H1 (cell line): Measurements from ENCODE around the gene BABAM2. TPM values are rescaled to one million over a fixed set of nuclear protein-coding genes. Genes with fewer than 3 reads are reported as not detected.

Source experiments
- CTCF ChIA-PET: fragments of 300-600 bp; sonication (Branson Sonifier 250); formaldehyde crosslinking; loops from one replicate; lab custom pipeline; 2021; ENCODE audit not compliant: partially characterized antibody; lab: Charles Lee
- POLR2A ChIA-PET: fragments of 300-600 bp; sonication (Branson Sonifier 250); formaldehyde crosslinking; loops from one replicate; lab custom pipeline; 2021; ENCODE audit warnings: inconsistent platforms; ENCODE audit not compliant: partially characterized antibody; lab: Charles Lee
- DNase-seq, 2 experiments: peaks; one replicate each; pipeline versions ENCODE4 v3.0.0 to v3.0.0-alpha.2; 2010 to 2022; ENCODE audit warnings: low spot score in 2 of 2, low read depth in 1 of 2, mixed read lengths in 1 of 2
- FAIRE-seq: peaks from 2 replicates; lab custom pipeline; 2011; peaks lifted over from hg19 to GRCh38; lab: Jason Lieb, UNC
- H2AFZ ChIP-seq: 2 replicates; pipeline ENCODE4 v1.8.1; 2012; ENCODE audit warnings: low read length, inconsistent platforms
- H2AK5ac ChIP-seq: 2 replicates; pipeline ENCODE4 v1.6.1; 2013; ENCODE audit warnings: low read depth, low read length
- H2BK120ac ChIP-seq: replicated peaks from 2 replicates; pipeline ENCODE3; 2013; ENCODE audit warnings: low read depth, low read length, inconsistent platforms
- H2BK12ac ChIP-seq: 2 replicates; pipeline ENCODE4 v1.6.1; 2013; ENCODE audit warnings: low read depth, low read length
- H2BK15ac ChIP-seq: 2 replicates; pipeline ENCODE4 v1.6.1; 2013; ENCODE audit warnings: low read length
- H2BK20ac ChIP-seq: 2 replicates; pipeline ENCODE4 v1.6.1; 2013; ENCODE audit warnings: low read length
- H2BK5ac ChIP-seq: 2 replicates; pipeline ENCODE4 v1.6.1; 2013; ENCODE audit warnings: low read depth, low read length
- H3K14ac ChIP-seq: 2 replicates; pipeline ENCODE4 v1.6.1; 2013; ENCODE audit warnings: inconsistent platforms; ENCODE audit not compliant: insufficient read length
- H3K18ac ChIP-seq: 2 replicates; pipeline ENCODE4 v1.6.1; 2013; ENCODE audit warnings: low read length; ENCODE audit errors: extremely low read depth
- H3K23ac ChIP-seq: 2 replicates; pipeline ENCODE4 v1.6.1; 2013; ENCODE audit warnings: inconsistent platforms; ENCODE audit not compliant: insufficient read length
- H3K23me2 ChIP-seq: 2 replicates; pipeline ENCODE4 v1.6.1; 2013; ENCODE audit warnings: low read depth, low read length
- H3K27ac ChIP-seq: 2 replicates; pipeline ENCODE4 v1.6.1; 2011; ENCODE audit warnings: low read depth, low read length, inconsistent platforms
- H3K27me3 ChIP-seq, 4 experiments: replicated peaks in 1 of 4; 1 replicate in 1 of 4; 2 replicates in 3 of 4; pipeline versions ENCODE4 v1.6.1 to v1.8.1; 2011 to 2013; ENCODE audit warnings: low read length in 3 of 4, mild to moderate bottlenecking in 3 of 4, inconsistent platforms in 2 of 4, mixed read lengths in 2 of 4, moderate library complexity in 1 of 4; ENCODE audit not compliant: control insufficient read depth in 3 of 4, insufficient read depth in 3 of 4; ENCODE audit errors: extremely low read depth in 1 of 4
- H3K36me3 ChIP-seq, 4 experiments: 2 replicates each; pipeline versions ENCODE4 v1.6.1 to v1.8.1; 2011 to 2013; ENCODE audit warnings: mild to moderate bottlenecking in 4 of 4, low read length in 3 of 4, moderate library complexity in 2 of 4, control low read depth in 1 of 4, inconsistent platforms in 1 of 4; ENCODE audit not compliant: insufficient read depth in 4 of 4, control insufficient read depth in 2 of 4
- H3K4ac ChIP-seq: replicated peaks from 2 replicates; pipeline ENCODE3; 2013; ENCODE audit warnings: low read length, low read depth, mixed read lengths, inconsistent platforms; ENCODE audit not compliant: insufficient read length
- H3K4me1 ChIP-seq, 4 experiments: replicated peaks in 1 of 4; 1 replicate in 1 of 4; 2 replicates in 3 of 4; pipeline versions ENCODE4 v1.6.1 to v1.8.1; 2011 to 2013; ENCODE audit warnings: low read length in 3 of 4, inconsistent platforms in 2 of 4, mixed read lengths in 1 of 4; ENCODE audit not compliant: insufficient read depth in 4 of 4, control insufficient read depth in 3 of 4
- H3K4me2 ChIP-seq, 2 experiments: 2 replicates each; pipeline versions ENCODE4 v1.6.1 to v1.8.1; 2011 to 2013; ENCODE audit warnings: low read depth in 2 of 2, low read length in 2 of 2, control low read depth in 1 of 2, inconsistent platforms in 1 of 2, mild to moderate bottlenecking in 1 of 2; ENCODE audit not compliant: insufficient read depth in 1 of 2
- H3K4me3 ChIP-seq, 4 experiments: fragments of 200-600, 300-600 bp in 1 of 4; sonication (generic), shearing (Covaris generic), sonication (Bioruptor Twin) in 1 of 4; 2 replicates each; pipeline versions ENCODE4 v1.5.1 to v1.8.1; 2011 to 2016; ENCODE audit warnings: low read length in 4 of 4, low read depth in 3 of 4, control low read depth in 2 of 4, inconsistent platforms in 2 of 4, mild to moderate bottlenecking in 2 of 4, mixed read lengths in 1 of 4, moderate library complexity in 1 of 4; ENCODE audit not compliant: insufficient read depth in 2 of 4; ENCODE audit errors: extremely low read depth in 1 of 4
- H3K56ac ChIP-seq: replicated peaks from 2 replicates; pipeline ENCODE3; 2013; ENCODE audit warnings: low read depth, mild to moderate bottlenecking, mixed read lengths, low read length, inconsistent platforms; ENCODE audit not compliant: insufficient read length
- H3K79me1 ChIP-seq: 2 replicates; pipeline ENCODE4 v1.6.1; 2013; ENCODE audit warnings: low read depth, low read length, control low read depth
- H3K79me2 ChIP-seq, 2 experiments: 2 replicates each; pipeline versions ENCODE4 v1.6.1 to v1.8.1; 2012 to 2013; ENCODE audit warnings: low read length in 2 of 2, mild to moderate bottlenecking in 2 of 2, inconsistent platforms in 1 of 2; ENCODE audit not compliant: insufficient read depth in 2 of 2, control insufficient read depth in 1 of 2
- H3K9ac ChIP-seq, 4 experiments: replicated peaks in 1 of 4; 1 replicate in 1 of 4; 2 replicates in 3 of 4; pipeline versions ENCODE4 v1.6.1 to v1.8.1; 2011 to 2013; ENCODE audit warnings: low read depth in 3 of 4, low read length in 3 of 4, control low read depth in 2 of 4, mild to moderate bottlenecking in 2 of 4, moderate library complexity in 2 of 4, inconsistent platforms in 1 of 4; ENCODE audit errors: extremely low read depth in 1 of 4
- H3K9me3 ChIP-seq, 2 experiments: 2 replicates each; pipeline versions ENCODE4 v1.6.1 to v1.8.1; 2012 to 2013; ENCODE audit warnings: mild to moderate bottlenecking in 2 of 2, moderate library complexity in 2 of 2, control low read depth in 1 of 2, inconsistent platforms in 1 of 2, low read depth in 1 of 2, low read length in 1 of 2, mixed read lengths in 1 of 2; ENCODE audit not compliant: insufficient read depth in 2 of 2
- H4K20me1 ChIP-seq, 2 experiments: replicated peaks in 1 of 2; 2 replicates each; pipeline versions ENCODE3 to v1.8.1; 2011 to 2013; ENCODE audit warnings: inconsistent platforms in 2 of 2, low read length in 2 of 2, mild to moderate bottlenecking in 1 of 2; ENCODE audit not compliant: insufficient read depth in 2 of 2, control insufficient read depth in 1 of 2
- H4K5ac ChIP-seq: 2 replicates; pipeline ENCODE4 v1.6.1; 2013; ENCODE audit warnings: low read length, low read depth, mixed read lengths, inconsistent platforms; ENCODE audit not compliant: insufficient read length
- H4K8ac ChIP-seq: 2 replicates; pipeline ENCODE4 v1.8.0; 2013; ENCODE audit warnings: mild to moderate bottlenecking, moderate library complexity, low read length, inconsistent platforms; ENCODE audit not compliant: insufficient read depth; ENCODE audit errors: extremely low read depth
- H4K91ac ChIP-seq: replicated peaks from 2 replicates; pipeline ENCODE3; 2013; ENCODE audit warnings: low read length, mixed read lengths, inconsistent platforms; ENCODE audit not compliant: insufficient read length
- BCL11A ChIP-seq, 2 experiments: IDR thresholded peaks; one replicate each; pipeline ENCODE4 v1.6.1; 2011; ENCODE audit warnings: low read depth in 2 of 2, low read length in 2 of 2, mild to moderate bottlenecking in 2 of 2
- CBX5 ChIP-seq: fragments of 300-800, 300-1000 bp; sonication (generic); IDR thresholded peaks from 2 replicates; pipeline ENCODE4 v1.7.1; 2016; ENCODE audit warnings: antibody characterized with exemption, low read length, low read depth
- CTCF ChIP-seq, 3 experiments: IDR thresholded peaks; 1 replicate in 2 of 3; 2 replicates in 1 of 3; pipeline versions ENCODE4 v1.5.1 to v1.6.1; 2011; ENCODE audit warnings: low read length in 3 of 3, mild to moderate bottlenecking in 3 of 3, inconsistent platforms in 2 of 3, low read depth in 1 of 3, moderate library complexity in 1 of 3; ENCODE audit not compliant: insufficient read depth in 1 of 3; ENCODE audit errors: control extremely low read depth in 1 of 3
- EZH2 ChIP-seq: fragments of 200-600 bp; sonication (generic); IDR thresholded peaks from 2 replicates; pipeline ENCODE4 v1.7.1; 2012; ENCODE audit warnings: low read depth, mild to moderate bottlenecking, moderate library complexity, low read length, inconsistent platforms; ENCODE audit not compliant: severe bottlenecking
- FOSL1 ChIP-seq: IDR thresholded peaks from 2 replicates; pipeline ENCODE4 v1.6.1; 2011; ENCODE audit warnings: mild to moderate bottlenecking, low read depth, low read length, moderate library complexity; ENCODE audit not compliant: insufficient read depth
- MAFK ChIP-seq: IDR thresholded peaks from 2 replicates; pipeline ENCODE4 v1.6.1; 2012; ENCODE audit warnings: low read depth, mild to moderate bottlenecking, improper control_type of control experiment, low read length
- PHF8 ChIP-seq: fragments of 200-600 bp; sonication (generic); conservative IDR thresholded peaks from 2 replicates; pipeline ENCODE4 v1.7.1; 2012; ENCODE audit warnings: low read depth, mild to moderate bottlenecking, inconsistent platforms, low read length, moderate library complexity
- RAD21 ChIP-seq, 2 experiments: IDR thresholded peaks in 1 of 2; conservative IDR thresholded peaks in 1 of 2; 2 replicates each; pipeline ENCODE4 v1.6.1; 2011; ENCODE audit warnings: low read depth in 2 of 2, low read length in 2 of 2, improper control_type of control experiment in 1 of 2, inconsistent platforms in 1 of 2, mild to moderate bottlenecking in 1 of 2, moderate library complexity in 1 of 2
- RNF2 ChIP-seq: fragments of 200-900, 300-1000 bp; sonication (generic); IDR thresholded peaks from 2 replicates; pipeline ENCODE4 v1.7.1; 2016; ENCODE audit warnings: borderline replicate concordance, low read depth, mild to moderate bottlenecking, antibody characterized with exemption, low read length; ENCODE audit not compliant: poor library complexity, severe bottlenecking; ENCODE audit errors: missing control alignments
- WGBS, 2 experiments: shearing (Covaris generic) in 1 of 2; methylation state at CpG; one replicate each; pipeline versions ENCODE4 v1.1.6 to v1.1.7; 2013 to 2015; ENCODE audit warnings: low lambda C conversion rate in 2 of 2, mixed read lengths in 2 of 2, inconsistent platforms in 1 of 2, low coverage in 1 of 2, missing lambda C conversion rate in 1 of 2; ENCODE audit not compliant: insufficient replicate concordance in 2 of 2, insufficient coverage in 1 of 2, insufficient read length in 1 of 2; ENCODE audit errors: extremely low coverage in 1 of 2, missing lambda C conversion rate in 1 of 2; 5-methylcytosine and 5-hydroxymethylcytosine counted together
- polyA plus RNA-seq, 7 experiments: library from polyadenylated mRNA; depleted of rRNA in 3 of 7; stranded (reverse) in 5 of 7; unstranded in 2 of 7; fragments of >200 nt in 5 of 7; fragments of 200-250 nt in 2 of 7; gene quantifications; 1 replicate in 5 of 7; 2 replicates in 1 of 7; 4 replicates in 1 of 7; pipeline versions ENCODE4 v1.2.1 to v1.2.3, GENCODE V29; 2011 to 2013; ENCODE audit warnings: missing spikeins in 2 of 7, mixed read lengths in 2 of 7
- total RNA-seq: library from RNA; stranded (reverse); fragmentation: NEBNext Ultra II Directional; extraction: Animal tissue kit (Norgen Biotek cat#: 25700); gene quantifications from 2 replicates; pipeline ENCODE4 v1.2.1, GENCODE V29; 2021

Gene BABAM2
- total and polyA plus RNA-seq, 2 of the 8 experiments (the other 6 are each of a cell fraction or from before 2014, with no cell fraction given) = 15.8 to 20.9 TPM

- no peak overlapping the region for H3K23ac ChIP-seq
- no peak overlapping the region for H3K9ac ChIP-seq
- ChIA-PET CTCF (interaction anchor here (1.0 to 2.8 kb wide), 4 partner anchors 10 to 42 kb away, joined by 3 to 14 read pairs (median 4); no protein-coding TSS in a partner anchor), POLR2A (no interaction called here)
- H2BK120ac ChIP-seq = no peak overlapping the region
- no peak overlapping the region for H2BK20ac ChIP-seq
- H3K27me3 ChIP-seq = no peaks in the 10 kb centered on the region
- peak overlapping the region; percentile 46 for H4K91ac ChIP-seq
- H2BK15ac ChIP-seq = no peak overlapping the region
- no peak overlapping the region for H3K4ac ChIP-seq
- H2AK5ac ChIP-seq = no peak overlapping the region
- H3K18ac ChIP-seq = no peak overlapping the region
- H3K4me2 ChIP-seq = no peak overlapping the region
- H2AFZ ChIP-seq = no peak overlapping the region
- FAIRE-seq (no peak), DNase-seq (no peak)
- H3K23me2 ChIP-seq = no peaks in the 10 kb centered on the region
- no peaks in the 10 kb centered on the region for H3K9me3 ChIP-seq
- H2BK12ac ChIP-seq = no peak overlapping the region
- no peak overlapping the region for H3K4me3 ChIP-seq
- peaks cover 0 to 6% (median 2%) of the 10 kb centered on the region in 4 experiments; a peak in 5 of 7 replicates for H3K4me1 ChIP-seq
- no peaks in the 10 kb centered on the region for H3K36me3 ChIP-seq
- H2BK5ac ChIP-seq = no peak overlapping the region
- H3K14ac ChIP-seq = no peak overlapping the region
- no peak overlapping the region for H3K56ac ChIP-seq
- no peak overlapping the region for H4K5ac ChIP-seq
- no peaks in the 10 kb centered on the region for H4K20me1 ChIP-seq
- no peaks in the 10 kb centered on the region for H3K79me1 ChIP-seq
- no peak overlapping the region for H3K27ac ChIP-seq
- H4K8ac ChIP-seq = no peak overlapping the region; the same call in 1 of the 2 replicates
- 85% methylated on average over 11 of the region's 11 CpGs; no CpG with 5 or more reads in 1 of the 2 experiments for WGBS, 2 experiments
- H3K79me2 ChIP-seq = no peaks in the 10 kb centered on the region
- TF ChIP-seq CTCF (IDR thresholded peaks at IDR 0.05; ENCODE audit: control extremely low read depth in 1 of 3, insufficient read depth in 1 of 3, low read depth in 1 of 3, low read length in 3 of 3) = no peak
- TF ChIP-seq RAD21 (IDR thresholded peaks at IDR 0.05 in 1 of 2, conservative IDR thresholded peaks at IDR 0.05 in 1 of 2; ENCODE audit: low read depth in 2 of 2, low read length in 2 of 2) = no peak
- TF ChIP-seq EZH2 = no peak
- no peak for TF ChIP-seq FOSL1
- TF ChIP-seq CBX5 = no peak
- TF ChIP-seq RNF2 = no peak
- no peak for TF ChIP-seq MAFK
- no peak for TF ChIP-seq BCL11A (IDR thresholded peaks at IDR 0.05; ENCODE audit: low read depth in 2 of 2, low read length in 2 of 2)
- no peak for TF ChIP-seq PHF8
These were observed 459.1 kb downstream of the BABAM2 start for GRCh38 chr2:28349546-28350165.
